Neural cell (in vitro differentiated cells): ENCODE results near the gene ATF6. TPM values are rescaled to one million over a fixed set of nuclear protein-coding genes. Genes with fewer than 3 reads are reported as not detected.

Source experiments
- H2AFZ ChIP-seq: fragments of 200-600, 300-800 bp; sonication (generic), shearing (Covaris generic); 2 replicates; pipeline ENCODE4 v1.6.0; 2014; ENCODE audit warnings: low read depth, mild to moderate bottlenecking, antibody characterized with exemption, low read length, moderate library complexity
- H3F3A ChIP-seq: fragments of 200-600 bp; shearing (Covaris generic); 2 replicates; pipeline ENCODE4 v1.6.1; 2016; ENCODE audit warnings: mild to moderate bottlenecking, moderate library complexity, mixed read lengths, antibody characterized with exemption, low read length; ENCODE audit not compliant: insufficient read depth, poor library complexity, severe bottlenecking
- H3K27ac ChIP-seq: fragments of 200-600, 300-800 bp; sonication (generic), shearing (Covaris generic); 2 replicates; pipeline ENCODE4 v1.5.1; 2014; ENCODE audit warnings: mild to moderate bottlenecking, low read length, moderate library complexity
- H3K27me3 ChIP-seq: fragments of 300-800, 200-600 bp; sonication (generic), shearing (Covaris generic); 2 replicates; pipeline ENCODE4 v1.6.0; 2014; ENCODE audit warnings: mild to moderate bottlenecking, low read depth, low read length, moderate library complexity; ENCODE audit not compliant: insufficient read depth
- H3K36me3 ChIP-seq: fragments of 300-800, 200-600 bp; sonication (generic), shearing (Covaris generic); 2 replicates; pipeline ENCODE4 v1.5.1; 2014; ENCODE audit warnings: mild to moderate bottlenecking, antibody characterized with exemption, low read length, moderate library complexity; ENCODE audit not compliant: insufficient read depth
- H3K4me2 ChIP-seq: fragments of 300-800, 200-600 bp; sonication (generic), shearing (Covaris generic); 2 replicates; pipeline ENCODE4 v1.6.0; 2014; ENCODE audit warnings: mild to moderate bottlenecking, low read length
- H3K4me3 ChIP-seq: fragments of 300-800, 200-600 bp; sonication (generic), shearing (Covaris generic); 2 replicates; pipeline ENCODE4 v1.5.1; 2014; ENCODE audit warnings: mild to moderate bottlenecking, low read length, moderate library complexity
- H3K79me2 ChIP-seq: fragments of 200-600 bp; shearing (Covaris generic); replicated peaks from 2 replicates; pipeline ENCODE4 v1.6.0; 2014; ENCODE audit warnings: mild to moderate bottlenecking, low read length, moderate library complexity; ENCODE audit not compliant: insufficient read depth
- H3K9ac ChIP-seq: fragments of 300-800, 200-600 bp; sonication (generic), shearing (Covaris generic); 2 replicates; pipeline ENCODE4 v1.6.1; 2016; ENCODE audit warnings: mild to moderate bottlenecking, low read length, mixed read lengths
- H3K9me2 ChIP-seq: fragments of 200-600 bp; shearing (Covaris generic); 2 replicates; pipeline ENCODE4 v1.6.1; 2016; ENCODE audit warnings: mild to moderate bottlenecking, low read length, mixed read lengths; ENCODE audit not compliant: insufficient read depth
- H3K9me3 ChIP-seq: fragments of 200-600, 300-800 bp; sonication (generic), shearing (Covaris generic); 2 replicates; pipeline ENCODE4 v1.6.1; 2016; ENCODE audit warnings: mild to moderate bottlenecking, mixed run types, low read length, moderate library complexity, mixed read lengths
- H4K20me1 ChIP-seq: fragments of 200-600 bp; shearing (Covaris generic); 2 replicates; pipeline ENCODE4 v1.6.1; 2016; ENCODE audit warnings: mild to moderate bottlenecking, mixed run types; ENCODE audit not compliant: insufficient read depth
- CTCF ChIP-seq: fragments of 450-650 bp; IDR thresholded peaks from 2 replicates; pipeline ENCODE4 v1.5.1; 2014; ENCODE audit warnings: antibody characterized with exemption, mild to moderate bottlenecking, moderate library complexity; ENCODE audit not compliant: poor library complexity, severe bottlenecking
- EP300 ChIP-seq: fragments of 450-650 bp; conservative IDR thresholded peaks from 2 replicates; pipeline ENCODE4 v1.6.1; 2014; ENCODE audit warnings: antibody characterized with exemption, mild to moderate bottlenecking, moderate library complexity; ENCODE audit not compliant: poor library complexity, severe bottlenecking
- EZH2 ChIP-seq: fragments of 200-600, 300-800 bp; shearing (Covaris generic), sonication (generic); IDR thresholded peaks from 2 replicates; pipeline ENCODE4 v1.6.1; 2014; ENCODE audit warnings: antibody characterized with exemption, low read length, borderline replicate concordance, mild to moderate bottlenecking; ENCODE audit not compliant: insufficient read depth, poor library complexity, severe bottlenecking
- MXI1 ChIP-seq: fragments of 450-650 bp; conservative IDR thresholded peaks from 2 replicates; pipeline ENCODE4 v1.6.1; 2014; ENCODE audit warnings: antibody characterized with exemption, mild to moderate bottlenecking; ENCODE audit not compliant: poor library complexity, severe bottlenecking
- POLR2AphosphoS5 ChIP-seq: IDR thresholded peaks from 2 replicates; pipeline ENCODE4 v1.6.1; 2012
- RAD21 ChIP-seq: fragments of 450-650 bp; conservative IDR thresholded peaks from 2 replicates; pipeline ENCODE4 v1.6.1; 2014; ENCODE audit warnings: antibody characterized with exemption, mild to moderate bottlenecking, moderate library complexity
- REST ChIP-seq: IDR thresholded peaks from 2 replicates; pipeline ENCODE4 v1.6.1; 2012; ENCODE audit warnings: borderline replicate concordance
- SMC3 ChIP-seq: fragments of 450-650 bp; conservative IDR thresholded peaks from 2 replicates; pipeline ENCODE4 v1.6.1; 2014; ENCODE audit warnings: antibody characterized with exemption, mild to moderate bottlenecking, moderate library complexity; ENCODE audit not compliant: poor library complexity
- TAF1 ChIP-seq: IDR thresholded peaks from 2 replicates; pipeline ENCODE4 v1.6.1; 2012; ENCODE audit warnings: low read depth
- polyA plus RNA-seq: library from polyadenylated mRNA; depleted of rRNA; stranded (reverse); fragments of >200 nt; gene quantifications from 2 replicates; pipeline ENCODE4 v1.2.3, GENCODE V29; 2014

Gene ATF6
- polyA plus RNA-seq, 1 donor from 2014 or later = 16.6 TPM

GRCh38 chr1:161816201-161816600 lies 50.1 kb downstream of the ATF6 start:
- no peak overlapping the region for H2AFZ ChIP-seq
- H3K9me3 ChIP-seq = no peaks in the 10 kb centered on the region
- no peak overlapping the region for H3K27ac ChIP-seq
- no peak overlapping the region for H3K9ac ChIP-seq
- H3F3A ChIP-seq = no peaks in the 10 kb centered on the region
- no peaks in the 10 kb centered on the region for H3K27me3 ChIP-seq
- H3K79me2 ChIP-seq = no peaks in the 10 kb centered on the region
- TF ChIP-seq MXI1 (no peak), RAD21 (no peak), SMC3 (no peak), CTCF (no peak), EZH2 (no peak), POLR2AphosphoS5 (no peak), EP300 (no peak), REST (no peak), TAF1 (no peak)
- H3K9me2 ChIP-seq = no peaks in the 10 kb centered on the region
- H3K36me3 ChIP-seq = no peaks in the 10 kb centered on the region
- H3K4me3 ChIP-seq = no peak overlapping the region
- H3K4me2 ChIP-seq = no peak overlapping the region
- H4K20me1 ChIP-seq = no peaks in the 10 kb centered on the region

- no peak overlapping the region for H2AFZ ChIP-seq
- H3F3A ChIP-seq = no peaks in the 10 kb centered on the region
- TF ChIP-seq REST (no peak), RAD21 (no peak), CTCF (no peak), EP300 (no peak), POLR2AphosphoS5 (no peak), EZH2 (no peak), MXI1 (no peak), TAF1 (no peak), SMC3 (no peak)
- H3K27ac ChIP-seq = no peak overlapping the region
- no peak overlapping the region for H3K4me2 ChIP-seq
- H3K9ac ChIP-seq = no peak overlapping the region
- H3K9me2 ChIP-seq = no peaks in the 10 kb centered on the region
- H3K4me3 ChIP-seq = no peak overlapping the region
- H3K27me3 ChIP-seq = no peaks in the 10 kb centered on the region
- no peaks in the 10 kb centered on the region for H4K20me1 ChIP-seq
- no peaks in the 10 kb centered on the region for H3K36me3 ChIP-seq
- no peaks in the 10 kb centered on the region for H3K9me3 ChIP-seq
- no peaks in the 10 kb centered on the region for H3K79me2 ChIP-seq
Measured at GRCh38 chr1:161817176-161817730, 51.1 kb downstream of the ATF6 start.
